Keratinocyte (primary cell): Measurements from ENCODE around the gene ATCAY. TPM values are rescaled to one million over a fixed set of nuclear protein-coding genes. Genes with fewer than 3 reads are reported as not detected.

ENCODE experiments used
- DNase-seq: peaks from one replicate; pipeline ENCODE4 v3.0.0-alpha.2; 2011; ENCODE audit warnings: low read depth, missing footprints, low spot score
- FAIRE-seq: peaks from 2 replicates; lab custom pipeline; 2011; peaks lifted over from hg19 to GRCh38; lab: Jason Lieb, UNC
- H2AFZ ChIP-seq: 2 replicates; pipeline ENCODE4 v1.6.0; 2012; ENCODE audit warnings: low read length, control low read depth, inconsistent platforms; ENCODE audit not compliant: control insufficient read depth
- H3K27ac ChIP-seq: 2 replicates; pipeline ENCODE4 v1.5.1; 2011; ENCODE audit warnings: low read length; ENCODE audit not compliant: control insufficient read depth, insufficient read depth
- H3K27me3 ChIP-seq: 3 replicates; pipeline ENCODE4 v1.6.0; 2011; ENCODE audit warnings: low read length; ENCODE audit not compliant: control insufficient read depth, insufficient read depth; ENCODE audit errors: extremely low read depth
- H3K36me3 ChIP-seq, 2 experiments: 2 replicates in 1 of 2; 3 replicates in 1 of 2; pipeline ENCODE4 v1.5.1; 2011; ENCODE audit warnings: low read length in 2 of 2, mild to moderate bottlenecking in 1 of 2; ENCODE audit not compliant: control insufficient read depth in 2 of 2, insufficient read depth in 2 of 2; ENCODE audit errors: extremely low read depth in 1 of 2
- H3K4me1 ChIP-seq: 3 replicates; pipeline ENCODE4 v1.5.1; 2011; ENCODE audit warnings: low read length; ENCODE audit not compliant: control insufficient read depth, insufficient read depth; ENCODE audit errors: extremely low read depth
- H3K4me2 ChIP-seq: 3 replicates; pipeline ENCODE4 v1.6.0; 2011; ENCODE audit warnings: low read depth, low read length; ENCODE audit not compliant: control insufficient read depth, insufficient read depth; ENCODE audit errors: extremely low read depth
- H3K4me3 ChIP-seq, 3 experiments: fragments of 200-600 bp in 1 of 3; sonication (generic) in 1 of 3; 2 replicates in 2 of 3; 3 replicates in 1 of 3; pipeline ENCODE4 v1.5.1; 2011 to 2016; ENCODE audit warnings: low read length in 3 of 3, mild to moderate bottlenecking in 3 of 3, control low read depth in 2 of 3, inconsistent platforms in 1 of 3, low read depth in 1 of 3, mixed read lengths in 1 of 3, mixed run types in 1 of 3, moderate library complexity in 1 of 3; ENCODE audit not compliant: control insufficient read depth in 2 of 3, insufficient read depth in 2 of 3; ENCODE audit errors: extremely low read depth in 1 of 3
- H3K79me2 ChIP-seq: 2 replicates; pipeline ENCODE4 v1.6.0; 2012; ENCODE audit warnings: low read length; ENCODE audit not compliant: control insufficient read depth, insufficient read depth
- H3K9ac ChIP-seq: 3 replicates; pipeline ENCODE4 v1.6.0; 2011; ENCODE audit warnings: low read length; ENCODE audit not compliant: control insufficient read depth, insufficient read depth; ENCODE audit errors: extremely low read depth
- H3K9me1 ChIP-seq: 3 replicates; pipeline ENCODE4 v1.6.0; 2011; ENCODE audit warnings: low read length; ENCODE audit not compliant: control insufficient read depth, insufficient read depth; ENCODE audit errors: extremely low read depth
- H3K9me3 ChIP-seq: 2 replicates; pipeline ENCODE4 v1.5.1; 2012; ENCODE audit warnings: low read depth, low read length; ENCODE audit not compliant: control insufficient read depth
- H4K20me1 ChIP-seq: 3 replicates; pipeline ENCODE4 v1.6.0; 2011; ENCODE audit warnings: low read length; ENCODE audit not compliant: control insufficient read depth, insufficient read depth; ENCODE audit errors: extremely low read depth
- CTCF ChIP-seq, 3 experiments: IDR thresholded peaks in 1 of 3; conservative IDR thresholded peaks in 1 of 3; optimal IDR thresholded peaks in 1 of 3; 2 replicates in 2 of 3; 3 replicates in 1 of 3; pipeline versions ENCODE3 to v1.5.1; 2011; ENCODE audit warnings: low read length in 3 of 3, mild to moderate bottlenecking in 3 of 3, moderate library complexity in 2 of 3, control low read depth in 1 of 3, inconsistent platforms in 1 of 3; ENCODE audit not compliant: insufficient read depth in 2 of 3; ENCODE audit errors: extremely low read depth in 1 of 3
- EZH2 ChIP-seq: IDR thresholded peaks from one replicate; pipeline ENCODE4 v1.6.1; 2012; ENCODE audit warnings: inconsistent platforms, mild to moderate bottlenecking, low read length, moderate library complexity
- dilution Hi-C: fragments of 300-500 bp; cut with MboI; formaldehyde crosslinking; loops from one replicate; pipeline ENCODE4 v1.7.0; 2020; ENCODE audit warnings: low sequenced_read_pairs; ENCODE audit not compliant: extremely low pct_ligation_motif_present
- polyA plus RNA-seq, 5 experiments: library from polyadenylated mRNA; depleted of rRNA in 3 of 5; stranded (reverse) in 3 of 5; stranded (forward) in 1 of 5; unstranded in 1 of 5; fragments of >200 nt; gene quantifications; 1 replicate in 1 of 5; 2 replicates in 3 of 5; 3 replicates in 1 of 5; pipeline versions ENCODE4 v1.2.1 to v1.2.3, GENCODE V29; 2011 to 2012; ENCODE audit warnings: missing spikeins in 2 of 5, low read depth in 1 of 5, low replicate concordance in 1 of 5

ATCAY gene
- polyA plus RNA-seq, 1 donor (not counting 4 experiments of a cell fraction or from before 2014, with no cell fraction given), result not detected

DNA sequence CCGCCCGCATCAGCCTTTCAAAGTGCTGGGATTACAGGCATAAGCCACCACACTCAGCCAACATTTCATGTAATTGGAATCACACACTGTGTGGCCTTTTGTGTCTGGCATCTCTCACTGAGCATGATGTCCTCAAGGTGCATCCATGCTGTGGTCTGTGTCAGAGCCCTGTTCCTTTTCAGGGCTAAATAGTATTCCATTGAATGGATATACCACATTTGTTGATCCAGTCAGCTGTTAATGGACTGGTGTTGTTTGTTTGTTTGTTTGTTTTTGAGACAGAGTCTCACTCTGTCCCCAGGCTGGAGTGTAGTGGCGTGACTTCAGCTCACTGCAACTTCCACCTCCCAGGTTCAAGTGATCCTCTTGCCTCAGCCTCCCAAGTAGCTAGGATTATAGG lies 17.9 kb downstream of the ATCAY start:
- Histone ChIP-seq H3K9me1 (no peaks in the 10 kb centered on the region), H3K4me1 (no peaks in the 10 kb centered on the region), H3K4me3 (no peak overlapping the region), H3K36me3 (no peaks in the 10 kb centered on the region), H3K79me2 (no peaks in the 10 kb centered on the region), H2AFZ (no peak overlapping the region), H3K27ac (no peak overlapping the region), H3K9ac (no peak overlapping the region), H3K9me3 (peaks cover 2% of the 10 kb centered on the region), H3K4me2 (no peak overlapping the region), H3K27me3 (peaks cover 10% of the 10 kb centered on the region), H4K20me1 (no peaks in the 10 kb centered on the region)
- DNase-seq, result no peak
- TF ChIP-seq EZH2, result no peak
- TF ChIP-seq CTCF (optimal IDR thresholded peaks at IDR 0.05 in 1 of 3, IDR thresholded peaks at IDR 0.05 in 1 of 3, conservative IDR thresholded peaks at IDR 0.05 in 1 of 3; ENCODE audit: extremely low read depth in 1 of 3, insufficient read depth in 2 of 3, low read length in 3 of 3), result no peak
- dilution Hi-C loops, result no loop called here
- no peak for FAIRE-seq

DNA sequence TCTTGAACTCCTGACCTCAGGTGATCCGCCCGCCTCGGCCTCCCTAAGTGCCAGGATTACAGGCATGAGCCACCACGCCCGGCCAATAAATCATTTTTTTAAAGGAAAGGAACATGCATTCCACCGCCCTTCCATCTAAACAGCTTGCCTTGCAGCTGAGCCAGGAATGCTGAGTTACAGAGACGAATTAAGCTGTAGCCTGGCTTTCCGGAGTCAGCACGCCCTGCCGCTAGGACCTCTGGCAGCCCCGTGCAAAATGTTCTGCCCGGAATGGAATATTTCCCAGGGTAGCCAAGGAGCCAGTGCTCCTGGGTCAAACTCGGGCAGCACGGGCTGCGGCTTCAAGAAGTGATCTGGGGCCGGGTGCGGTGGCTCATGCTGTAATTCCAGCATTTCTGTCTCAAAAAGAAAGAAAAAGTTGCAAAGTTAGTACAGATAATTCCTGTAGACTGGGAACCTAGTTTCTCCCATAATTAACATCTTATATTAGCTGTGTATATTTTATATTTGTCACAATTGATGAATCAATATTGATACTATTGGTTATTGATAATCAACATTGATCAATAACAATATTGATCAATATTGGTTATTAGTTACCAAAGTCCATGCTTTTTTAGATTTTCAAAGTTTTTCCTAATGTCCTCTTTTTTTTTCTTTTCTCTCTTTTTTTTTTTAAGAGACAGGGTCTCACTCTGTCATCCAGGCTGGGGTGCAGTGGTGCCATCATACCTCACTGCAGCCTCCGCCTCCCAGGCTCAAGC lies 19.2 kb downstream of the ATCAY start:
- TF ChIP-seq EZH2 (no peak), CTCF (optimal IDR thresholded peaks at IDR 0.05 in 1 of 3, IDR thresholded peaks at IDR 0.05 in 1 of 3, conservative IDR thresholded peaks at IDR 0.05 in 1 of 3; ENCODE audit: extremely low read depth in 1 of 3, insufficient read depth in 2 of 3, low read length in 3 of 3) (no peak)
- no peak for DNase-seq
- Histone ChIP-seq H3K9me3 (peaks cover 2% of the 10 kb centered on the region), H3K27me3 (peaks cover 10% of the 10 kb centered on the region), H2AFZ (no peak overlapping the region), H3K4me2 (no peak overlapping the region), H3K4me3 (no peak overlapping the region), H3K79me2 (no peaks in the 10 kb centered on the region), H3K9ac (no peak overlapping the region), H3K36me3 (no peaks in the 10 kb centered on the region), H3K4me1 (no peaks in the 10 kb centered on the region), H4K20me1 (no peaks in the 10 kb centered on the region), H3K9me1 (no peaks in the 10 kb centered on the region), H3K27ac (no peak overlapping the region)
- no peak for FAIRE-seq
- dilution Hi-C loops, result no loop called here
